CD4-positive, alpha-beta memory T cell (primary cell): ENCODE data around the gene ZDBF2. TPM values are rescaled to one million over a fixed set of nuclear protein-coding genes. Genes with fewer than 3 reads are reported as not detected.
A peak's percentile ranks its signal among the peaks of the same experiment; 100 is the strongest.
"Not testable (repeated sequence)": the region's sequence is repeated elsewhere in the genome, so short reads cannot be mapped to it uniquely, and the experiment has no call there.

ENCODE experiments used
- CTCF ChIA-PET: fragments of 350-600 bp; sonication (Branson Sonifier 250); formaldehyde crosslinking; loops from one replicate; lab custom pipeline; 2021; ENCODE audit warnings: inconsistent platforms; ENCODE audit not compliant: partially characterized antibody; lab: Charles Lee
- POLR2A ChIA-PET: fragments of 350-600 bp; sonication (Branson Sonifier 250); formaldehyde crosslinking; loops from one replicate; lab custom pipeline; 2021; ENCODE audit not compliant: partially characterized antibody; lab: Charles Lee
- DNase-seq, 5 donors: peaks; one replicate each; pipeline versions ENCODE4 v3.0.0 to v3.0.0-alpha.2; 2020 to 2022; ENCODE audit warnings: mixed read lengths in 1 of 5
- H3K27ac ChIP-seq: one replicate; pipeline ENCODE4 v1.7.0; 2013; ENCODE audit warnings: low read depth, low read length
- H3K27me3 ChIP-seq: 2 replicates; pipeline ENCODE4 v1.7.0; 2013; ENCODE audit warnings: mild to moderate bottlenecking, low read length, moderate library complexity; ENCODE audit not compliant: insufficient read depth
- H3K36me3 ChIP-seq: 2 replicates; pipeline ENCODE4 v1.7.0; 2013; ENCODE audit warnings: mild to moderate bottlenecking, low read length, moderate library complexity; ENCODE audit not compliant: insufficient read depth
- H3K4me1 ChIP-seq: 2 replicates; pipeline ENCODE4 v1.7.0; 2013; ENCODE audit warnings: mild to moderate bottlenecking, low read length, moderate library complexity; ENCODE audit not compliant: insufficient read depth
- H3K4me3 ChIP-seq, 2 donors: one replicate each; pipeline ENCODE4 v1.7.0; 2013; ENCODE audit warnings: low read length in 2 of 2, mild to moderate bottlenecking in 1 of 2
- H3K9me3 ChIP-seq, 2 donors: one replicate each; pipeline ENCODE4 v1.7.0; 2013; ENCODE audit warnings: low read length in 2 of 2, control low read depth in 1 of 2; ENCODE audit not compliant: control insufficient read depth in 1 of 2
- H3K27ac Mint-ChIP-seq, 7 donors: one replicate each; pipeline ENCODE4 v1.8.0; 2020 to 2021; ENCODE audit warnings: mixed read lengths in 7 of 7, mild to moderate bottlenecking in 6 of 7, inconsistent platforms in 3 of 7, moderate library complexity in 3 of 7
- H3K27me3 Mint-ChIP-seq, 2 donors: one replicate each; pipeline ENCODE4 v1.8.0; 2020 to 2021; ENCODE audit warnings: mixed read lengths in 2 of 2
- H3K36me3 Mint-ChIP-seq, 2 donors: one replicate each; pipeline ENCODE4 v1.8.0; 2020 to 2021; ENCODE audit warnings: mixed read lengths in 2 of 2, inconsistent platforms in 1 of 2, mild to moderate bottlenecking in 1 of 2
- H3K4me1 Mint-ChIP-seq, 4 donors: one replicate each; pipeline ENCODE4 v1.8.0; 2020 to 2021; ENCODE audit warnings: mixed read lengths in 4 of 4, mild to moderate bottlenecking in 1 of 4
- H3K4me3 Mint-ChIP-seq, 8 donors: one replicate each; pipeline ENCODE4 v1.8.0; 2020 to 2021; ENCODE audit warnings: mixed read lengths in 8 of 8, mild to moderate bottlenecking in 7 of 8, moderate library complexity in 6 of 8, inconsistent platforms in 3 of 8
- H3K9me3 Mint-ChIP-seq, 8 donors: one replicate each; pipeline ENCODE4 v1.8.0; 2020 to 2021; ENCODE audit warnings: mixed read lengths in 8 of 8, mild to moderate bottlenecking in 5 of 8, inconsistent platforms in 3 of 8, moderate library complexity in 1 of 8
- intact Hi-C: fragments of 100-400 bp; cut with micrococcal nuclease; formaldehyde crosslinking; loops from one replicate; pipeline ENCODE4 v1.15.1; 2023
- polyA plus RNA-seq, 2 donors: library from polyadenylated mRNA; unstranded; fragments of 300-500 nt; fragmentation: Illumina TruSeq; gene quantifications; one replicate each; pipeline ENCODE4 v1.2.3, GENCODE V29; 2021
- total RNA-seq, 2 experiments: library from RNA; stranded (reverse); gene quantifications; one replicate each; pipeline ENCODE4 v1.2.3, GENCODE V29; 2021

Gene ZDBF2
- total RNA-seq (10 to 100 TPM; 18.6 to 21.4 TPM), polyA plus RNA-seq (1 to 10 TPM; 3.3 to 4.4 TPM)

- Histone ChIP-seq H3K27ac (peak within 1 kb of the TSS; percentile 63), H3K9me3 (no peaks in the 10 kb centered on the region), H3K4me1 (peaks cover 13% of the 10 kb centered on the region), H3K36me3 (no peaks in the 10 kb centered on the region), H3K4me3 (peak within 1 kb of the TSS in 1 of 2 donors; percentile 61), H3K27me3 (peaks cover 11% of the 10 kb centered on the region)
- Mint-ChIP-seq H3K4me1 (peaks cover 15 to 25% (median 21%) of the 10 kb centered on the region in 4 donors), H3K27ac (peak within 1 kb of the TSS; percentile 72 to 94 (median 89)), H3K4me3 (peak within 1 kb of the TSS; percentile 83 to 92 (median 88)), H3K36me3 (peaks cover 0 to 7% of the 10 kb centered on the region in 2 donors), H3K27me3 (peaks cover 16 to 28% of the 10 kb centered on the region in 2 donors), H3K9me3 (peaks cover 0 to 16% (median 3%) of the 10 kb centered on the region in 8 donors)
- DNase-seq = peak; percentile 48 to 68 (median 64)
- ChIA-PET POLR2A (interaction anchor here (0.7 to 1.2 kb wide), 4 partner anchors 11 to 189 kb away, joined by 3 to 4 read pairs (median 3); partner anchors contain the start of genes EEF1B2 and INO80D), CTCF (interaction anchor here (1.0 to 1.6 kb wide), 2 partner anchors 11 to 114 kb away, joined by 4 to 5 read pairs; no protein-coding TSS in a partner anchor)
- intact Hi-C loops = loop anchor here (2.0 to 10.0 kb wide), 2 partner anchors 116 to 190 kb away; partner anchors contain the start of genes EEF1B2, INO80D and NDUFS1
Observed at GRCh38 chr2:206274434-206275311, at the start of gene ZDBF2. Gene ZDBF2 (plus strand): TSS chr2:206274663. CDS start chr2:206281850, 7,187 bp downstream.

- CTCF ChIA-PET = no interaction called here
- no peak overlapping the region for H3K27ac Mint-ChIP-seq
- H3K36me3 Mint-ChIP-seq = no peaks in the 10 kb centered on the region
Observed at GRCh38 chr2:206225435-206226232, 48.8 kb upstream of the ZDBF2 start.

GRCh38 chr2:206228636-206229035, 45.8 kb upstream of the ZDBF2 start:
- peaks cover 0 to 31% (median 16%) of the 10 kb centered on the region in 8 donors for H3K9me3 Mint-ChIP-seq
- POLR2A ChIA-PET, H3K36me3 ChIP-seq, H3K4me1 ChIP-seq, H3K27me3 ChIP-seq, H3K27ac Mint-ChIP-seq, H3K4me3 ChIP-seq, H3K27ac ChIP-seq, H3K4me3 Mint-ChIP-seq, DNase-seq, H3K4me1 Mint-ChIP-seq, H3K36me3 Mint-ChIP-seq, CTCF ChIA-PET, H3K27me3 Mint-ChIP-seq, intact Hi-C loops, H3K9me3 ChIP-seq: not testable (repeated sequence)

More at GRCh38 chr2:206225435-206226232, 48.8 kb upstream of the ZDBF2 start:
- Mint-ChIP-seq H3K4me3 (no peak overlapping the region), H3K27me3 (peaks cover 0 to 6% of the 10 kb centered on the region in 2 donors), H3K9me3 (peaks cover 0 to 44% (median 26%) of the 10 kb centered on the region in 8 donors), H3K4me1 (peaks cover 0 to 3% (median 0%) of the 10 kb centered on the region in 4 donors)
- H3K4me1 ChIP-seq = no peaks in the 10 kb centered on the region
- H3K9me3 ChIP-seq = no peaks in the 10 kb centered on the region
- no peak overlapping the region for H3K4me3 ChIP-seq
- POLR2A ChIA-PET = no interaction called here
- intact Hi-C loops = no loop called here
- H3K36me3 ChIP-seq = no peaks in the 10 kb centered on the region
- H3K27me3 ChIP-seq = no peaks in the 10 kb centered on the region
- H3K27ac ChIP-seq = no peak overlapping the region
- no peak for DNase-seq

- Histone ChIP-seq H3K27ac (no peak overlapping the region), H3K9me3 (no peaks in the 10 kb centered on the region), H3K36me3 (no peaks in the 10 kb centered on the region), H3K27me3 (no peaks in the 10 kb centered on the region), H3K4me3 (no peak overlapping the region), H3K4me1 (no peaks in the 10 kb centered on the region)
- intact Hi-C loops = no loop called here
- H3K27me3 Mint-ChIP-seq = peaks cover 4 to 8% of the 10 kb centered on the region in 2 donors
- no peak overlapping the region for H3K27ac Mint-ChIP-seq
- H3K4me3 Mint-ChIP-seq = no peak overlapping the region
- H3K36me3 Mint-ChIP-seq = no peaks in the 10 kb centered on the region
- POLR2A ChIA-PET = no interaction called here
- no peak for DNase-seq
- CTCF ChIA-PET = no interaction called here
- peaks cover 0 to 31% (median 16%) of the 10 kb centered on the region in 8 donors for H3K9me3 Mint-ChIP-seq
- H3K4me1 Mint-ChIP-seq = peaks cover 0 to 6% (median 5%) of the 10 kb centered on the region in 4 donors
Observed at GRCh38 chr2:206229642-206230041, 44.8 kb upstream of the ZDBF2 start.

GRCh38 chr2:206230060-206230762, 44.3 kb upstream of the ZDBF2 start:
- ChIA-PET CTCF (no interaction called here), POLR2A (no interaction called here)
- intact Hi-C loops = no loop called here
- Mint-ChIP-seq H3K4me1 (peaks cover 0 to 6% (median 5%) of the 10 kb centered on the region in 4 donors), H3K4me3 (no peak overlapping the region), H3K9me3 (peaks cover 0 to 30% (median 16%) of the 10 kb centered on the region in 8 donors), H3K36me3 (no peaks in the 10 kb centered on the region), H3K27me3 (peaks cover 4 to 8% of the 10 kb centered on the region in 2 donors), H3K27ac (no peak overlapping the region)
- H3K4me3 ChIP-seq = no peak overlapping the region
- H3K4me1 ChIP-seq = no peaks in the 10 kb centered on the region
- H3K27ac ChIP-seq = no peak overlapping the region
- no peaks in the 10 kb centered on the region for H3K36me3 ChIP-seq
- no peaks in the 10 kb centered on the region for H3K9me3 ChIP-seq
- H3K27me3 ChIP-seq = no peaks in the 10 kb centered on the region
- DNase-seq = no peak

- peaks cover 0 to 20% (median 14%) of the 10 kb centered on the region in 8 donors for H3K9me3 Mint-ChIP-seq
- H3K9me3 ChIP-seq = no peaks in the 10 kb centered on the region
- CTCF ChIA-PET = no interaction called here
Observed at GRCh38 chr2:206231669-206232286, 42.7 kb upstream of the ZDBF2 start.

More at GRCh38 chr2:206231669-206232286, 42.7 kb upstream of the ZDBF2 start:
- no peaks in the 10 kb centered on the region for H3K27me3 ChIP-seq
- peak overlapping the region in 1 of 7 donors; percentile 66 for H3K27ac Mint-ChIP-seq
- POLR2A ChIA-PET = no interaction called here
- no peak for DNase-seq
- no peaks in the 10 kb centered on the region for H3K4me1 ChIP-seq
- H3K27ac ChIP-seq = no peak overlapping the region
- no peaks in the 10 kb centered on the region for H3K36me3 Mint-ChIP-seq
- peaks cover 0 to 6% (median 3%) of the 10 kb centered on the region in 4 donors for H3K4me1 Mint-ChIP-seq
- peaks cover 4 to 8% of the 10 kb centered on the region in 2 donors for H3K27me3 Mint-ChIP-seq
- intact Hi-C loops = no loop called here
- H3K36me3 ChIP-seq = no peaks in the 10 kb centered on the region
- H3K4me3 ChIP-seq = no peak overlapping the region
- H3K4me3 Mint-ChIP-seq = no peak overlapping the region
